Left ventricle myocardium inferior (tissue), 1 donor: Measurements from ENCODE around the gene KLF7. TPM values are rescaled to one million over a fixed set of nuclear protein-coding genes. Genes with fewer than 3 reads are reported as not detected.

Experiments
- DNase-seq: peaks from one replicate; pipeline ENCODE4 v3.0.0-alpha.2; 2020
- H3K27ac ChIP-seq: fragments of 200-600 bp; replicated peaks from 2 replicates; pipeline ENCODE4 v1.8.0; 2021
- H3K27me3 ChIP-seq: fragments of 200-600 bp; 2 replicates; pipeline ENCODE4 v1.8.0; 2021; ENCODE audit warnings: low read depth
- H3K36me3 ChIP-seq: fragments of 200-600 bp; 2 replicates; pipeline ENCODE4 v1.8.0; 2021
- H3K4me1 ChIP-seq: fragments of 200-600 bp; 2 replicates; pipeline ENCODE4 v1.8.0; 2021
- H3K4me3 ChIP-seq: fragments of 200-600 bp; 2 replicates; pipeline ENCODE4 v1.8.0; 2021; ENCODE audit warnings: mild to moderate bottlenecking, moderate library complexity
- H3K9me3 ChIP-seq: fragments of 200-600 bp; replicated peaks from 2 replicates; pipeline ENCODE4 v1.8.0; 2021
- CTCF ChIP-seq: fragments of 200-600 bp; IDR thresholded peaks from 2 replicates; pipeline ENCODE4 v1.8.0; 2021; ENCODE audit warnings: antibody characterized with exemption, mild to moderate bottlenecking, borderline replicate concordance
- intact Hi-C: fragments of 100-400 bp; cut with micrococcal nuclease; formaldehyde crosslinking; loops from one replicate; pipeline ENCODE4 v1.11.0; 2022
- total RNA-seq: library from RNA; stranded (reverse); fragmentation: NEBNext Ultra II Directional; extraction: Animal tissue kit (Norgen Biotek cat#: 25700); gene quantifications from one replicate; pipeline ENCODE4 v1.2.1, GENCODE V29; 2021
- donor health status: DM: no; HTN: yes; CAD: no; lungs with severe emphysema.

KLF7 gene
- total RNA-seq, 1 donor from 2014 or later = 24.2 TPM

GRCh38 chr2:207112785-207113184 lies 53.0 kb downstream of the KLF7 start:
- intact Hi-C loops = no loop called here
- Histone ChIP-seq H3K27me3 (no peaks in the 10 kb centered on the region), H3K9me3 (no peaks in the 10 kb centered on the region), H3K4me1 (peaks cover 84% of the 10 kb centered on the region), H3K4me3 (no peak overlapping the region), H3K36me3 (peaks cover 23% of the 10 kb centered on the region), H3K27ac (no peak overlapping the region)
- TF ChIP-seq CTCF = no peak
- no peak for DNase-seq

GRCh38 chr2:207112383-207112782 lies 53.4 kb downstream of the KLF7 start:
- intact Hi-C loops = no loop called here
- no peak for TF ChIP-seq CTCF
- Histone ChIP-seq H3K27me3 (no peaks in the 10 kb centered on the region), H3K4me3 (no peak overlapping the region), H3K36me3 (peaks cover 27% of the 10 kb centered on the region), H3K27ac (no peak overlapping the region), H3K4me1 (peaks cover 82% of the 10 kb centered on the region), H3K9me3 (no peaks in the 10 kb centered on the region)
- no peak for DNase-seq

- Histone ChIP-seq H3K4me1 (peaks cover 82% of the 10 kb centered on the region), H3K4me3 (no peak overlapping the region), H3K27me3 (no peaks in the 10 kb centered on the region), H3K36me3 (peaks cover 33% of the 10 kb centered on the region), H3K9me3 (no peaks in the 10 kb centered on the region), H3K27ac (no peak overlapping the region)
- intact Hi-C loops = no loop called here
- DNase-seq = no peak
- TF ChIP-seq CTCF = no peak
Observed at GRCh38 chr2:207111757-207112156, 54.0 kb downstream of the KLF7 start.

- H3K4me3 ChIP-seq = no peak overlapping the region
- no peak overlapping the region for H3K27ac ChIP-seq
- H3K36me3 ChIP-seq = peaks cover 42% of the 10 kb centered on the region
- H3K27me3 ChIP-seq = no peaks in the 10 kb centered on the region
- intact Hi-C loops = no loop called here
- H3K4me1 ChIP-seq = peaks cover 80% of the 10 kb centered on the region
- H3K9me3 ChIP-seq = no peaks in the 10 kb centered on the region
- no peak for DNase-seq
- no peak for TF ChIP-seq CTCF
Observed at GRCh38 chr2:207110715-207111114, 55.0 kb downstream of the KLF7 start.

GRCh38 chr2:207110310-207110709 lies 55.4 kb downstream of the KLF7 start:
- Histone ChIP-seq H3K27ac (no peak overlapping the region), H3K36me3 (peaks cover 46% of the 10 kb centered on the region), H3K4me3 (no peak overlapping the region), H3K27me3 (no peaks in the 10 kb centered on the region), H3K9me3 (no peaks in the 10 kb centered on the region), H3K4me1 (peaks cover 76% of the 10 kb centered on the region)
- DNase-seq = no peak
- TF ChIP-seq CTCF = no peak
- intact Hi-C loops = no loop called here

- intact Hi-C loops = no loop called here
- Histone ChIP-seq H3K36me3 (peaks cover 49% of the 10 kb centered on the region), H3K27ac (no peak overlapping the region), H3K27me3 (no peaks in the 10 kb centered on the region), H3K4me3 (no peak overlapping the region), H3K9me3 (no peaks in the 10 kb centered on the region), H3K4me1 (peaks cover 71% of the 10 kb centered on the region)
- no peak for DNase-seq
- TF ChIP-seq CTCF = no peak
Observed at GRCh38 chr2:207109768-207110167, 56.0 kb downstream of the KLF7 start.
